ENCODE results near the gene KCTD12.

DNA sequence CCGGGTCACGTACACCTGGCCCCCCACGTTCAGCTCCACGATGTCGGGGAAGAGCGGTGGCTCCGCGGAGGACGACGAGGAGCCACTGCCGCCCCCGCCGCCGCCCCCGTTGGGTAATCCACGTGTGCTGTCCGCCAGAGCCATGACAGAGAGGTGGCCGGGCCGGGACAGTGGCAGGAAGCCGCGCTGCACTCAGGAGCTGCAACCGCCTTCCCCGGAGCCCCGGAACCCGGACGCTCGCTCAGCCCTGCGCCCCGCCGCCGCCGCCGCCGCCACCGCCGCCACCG lies 257 bp downstream of the KCTD12 start:
- TF ChIP-seq CTCF (IDR thresholded peaks at IDR 0.05) (no peak), POLR2A (IDR thresholded peaks at IDR 0.05) (no peak)
